GM18951 (cell line): ENCODE measurements around the gene WAC.
"Not testable (repeated sequence)": the region's sequence is repeated elsewhere in the genome, so short reads cannot be mapped to it uniquely, and the experiment has no call there.

ENCODE experiments used
- POLR2A ChIP-seq: IDR thresholded peaks from 4 replicates; pipeline ENCODE4 v1.6.1; 2011; ENCODE audit warnings: mild to moderate bottlenecking; ENCODE audit not compliant: insufficient read length, insufficient read depth; ENCODE audit errors: extremely low read depth
- in situ Hi-C: fragments of 300-500 bp; cut with MboI; formaldehyde crosslinking; loops from one replicate; pipeline ENCODE4 v1.12.0; 2022; ENCODE audit warnings: low sequenced_read_pairs, mixed read lengths, inconsistent platforms; ENCODE audit not compliant: unreplicated experiment

The WAC gene

GRCh38 chr10:28587270-28587969 is 54.5 kb downstream of the WAC start:
- in situ Hi-C loops: no loop called here
- TF ChIP-seq POLR2A: no peak

GRCh38 chr10:28587970-28588290 is 55.0 kb downstream of the WAC start:
- no peak for TF ChIP-seq POLR2A
- in situ Hi-C loops: no loop called here

GRCh38 chr10:28592953-28593352 is 60.0 kb downstream of the WAC start:
- TF ChIP-seq POLR2A: no peak
- in situ Hi-C loops: no loop called here

GRCh38 chr10:28593811-28594210 is 60.9 kb downstream of the WAC start:
- TF ChIP-seq POLR2A: no peak
- in situ Hi-C loops: no loop called here

GRCh38 chr10:28594406-28594805 is 61.5 kb downstream of the WAC start:
- in situ Hi-C loops: no loop called here
- TF ChIP-seq POLR2A: no peak

GRCh38 chr10:28595613-28596012 is 62.7 kb downstream of the WAC start:
- no peak for TF ChIP-seq POLR2A
- in situ Hi-C loops: no loop called here

- in situ Hi-C loops: no loop called here
- TF ChIP-seq POLR2A: no peak
Observed at GRCh38 chr10:28600056-28600455, 67.1 kb downstream of the WAC start.

- TF ChIP-seq POLR2A: no peak
- in situ Hi-C loops: no loop called here
Observed at GRCh38 chr10:28601012-28601411, 68.1 kb downstream of the WAC start.

GRCh38 chr10:28604567-28605536 is 71.9 kb downstream of the WAC start:
- in situ Hi-C loops: no loop called here
- TF ChIP-seq POLR2A: no peak

- no peak for TF ChIP-seq POLR2A
- in situ Hi-C loops: no loop called here
Observed at GRCh38 chr10:28606568-28606967, 73.7 kb downstream of the WAC start.

- in situ Hi-C loops: not testable (repeated sequence)
Observed at GRCh38 chr10:28609636-28610035, 76.7 kb downstream of the WAC start.

GRCh38 chr10:28612877-28613276 is 80.0 kb downstream of the WAC start:
- in situ Hi-C loops: no loop called here
- TF ChIP-seq POLR2A: no peak

- in situ Hi-C loops: no loop called here
Observed at GRCh38 chr10:28616514-28616913, 83.6 kb downstream of the WAC start.

GRCh38 chr10:28619455-28619854 is 86.5 kb downstream of the WAC start:
- no peak for TF ChIP-seq POLR2A
- in situ Hi-C loops: no loop called here

More at GRCh38 chr10:28616514-28616913, 83.6 kb downstream of the WAC start:
- no peak for TF ChIP-seq POLR2A
